ENCODE measurements around the gene NPSR1. TPM values are rescaled to one million over a fixed set of nuclear protein-coding genes. Genes with fewer than 3 reads are reported as not detected.

NPSR1 gene
- total RNA-seq, 1 experiment from 2014 or later: not detected

DNA sequence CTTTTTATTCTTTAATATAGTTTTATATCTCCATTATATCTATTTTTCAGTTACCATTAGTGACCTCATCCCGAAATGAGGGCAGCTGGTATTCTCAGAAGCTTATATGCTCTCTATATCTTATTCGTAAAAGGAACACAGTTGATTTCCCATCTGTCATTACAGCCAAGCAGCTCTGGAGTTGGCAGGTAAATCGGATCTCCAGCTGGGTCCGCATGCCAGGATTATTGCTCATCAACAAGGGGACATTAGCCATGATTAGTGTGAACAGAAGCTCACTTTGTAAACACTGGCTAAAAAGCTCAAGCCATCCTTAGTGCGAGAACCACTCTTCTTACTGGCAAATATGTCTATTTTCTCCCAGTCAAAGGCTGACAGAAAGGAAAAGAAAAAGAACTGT lies 180.3 kb downstream of the NPSR1 start:
- no peak overlapping the region for H2BK120ac ChIP-seq (ENCODE audit: low read depth, low read length, poor library complexity, severe bottlenecking)
- H3K9me3 ChIP-seq (ENCODE audit: control insufficient read depth, low read depth, low read length): no peaks in the 10 kb centered on the region
- peaks cover 3 to 17% of the 10 kb centered on the region in 2 experiments; a peak in 2 of 4 replicates for H3K4me1 Mint-ChIP-seq
- TF ChIP-seq, protein P1, sequence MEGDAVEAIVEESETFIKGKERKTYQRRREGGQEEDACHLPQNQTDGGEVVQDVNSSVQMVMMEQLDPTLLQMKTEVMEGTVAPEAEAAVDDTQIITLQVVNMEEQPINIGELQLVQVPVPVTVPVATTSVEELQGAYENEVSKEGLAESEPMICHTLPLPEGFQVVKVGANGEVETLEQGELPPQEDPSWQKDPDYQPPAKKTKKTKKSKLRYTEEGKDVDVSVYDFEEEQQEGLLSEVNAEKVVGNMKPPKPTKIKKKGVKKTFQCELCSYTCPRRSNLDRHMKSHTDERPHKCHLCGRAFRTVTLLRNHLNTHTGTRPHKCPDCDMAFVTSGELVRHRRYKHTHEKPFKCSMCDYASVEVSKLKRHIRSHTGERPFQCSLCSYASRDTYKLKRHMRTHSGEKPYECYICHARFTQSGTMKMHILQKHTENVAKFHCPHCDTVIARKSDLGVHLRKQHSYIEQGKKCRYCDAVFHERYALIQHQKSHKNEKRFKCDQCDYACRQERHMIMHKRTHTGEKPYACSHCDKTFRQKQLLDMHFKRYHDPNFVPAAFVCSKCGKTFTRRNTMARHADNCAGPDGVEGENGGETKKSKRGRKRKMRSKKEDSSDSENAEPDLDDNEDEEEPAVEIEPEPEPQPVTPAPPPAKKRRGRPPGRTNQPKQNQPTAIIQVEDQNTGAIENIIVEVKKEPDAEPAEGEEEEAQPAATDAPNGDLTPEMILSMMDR (conservative IDR thresholded peaks at IDR 0.05): no peak
- H3T11ph ChIP-seq (ENCODE audit: low read length): no peak overlapping the region
- WGBS (ENCODE audit: extremely low coverage, insufficient read length, low lambda C conversion rate): no CpG with 5 or more reads among the region's 5 CpGs
- no peak overlapping the region for H3K23ac ChIP-seq (ENCODE audit: insufficient read length, low read depth, low read length)
- H3K79me2 ChIP-seq (ENCODE audit: insufficient read depth, low read length): no peaks in the 10 kb centered on the region
- no peak overlapping the region for H4K91ac ChIP-seq (ENCODE audit: insufficient read length, low read depth, low read length)
- no peak overlapping the region for H2BK12ac ChIP-seq (ENCODE audit: insufficient read length, low read depth, low read length)
- H3K27ac ChIP-seq (ENCODE audit: insufficient read length, low read depth, low read length): no peak overlapping the region
- H4K20me1 ChIP-seq (ENCODE audit: control insufficient read depth, insufficient read depth, insufficient read length): no peaks in the 10 kb centered on the region
- no peak overlapping the region for H3K9ac ChIP-seq (ENCODE audit: extremely low read depth, insufficient read length, low read length)
- no peak overlapping the region for H3K27ac Mint-ChIP-seq
- no peaks in the 10 kb centered on the region; the same call in 1 of the 2 replicates for H3K27me3 Mint-ChIP-seq (ENCODE audit: low read depth)
- no peak overlapping the region for H3K4me3 Mint-ChIP-seq
- H4K5ac ChIP-seq (ENCODE audit: insufficient read length, low read depth, low read length): no peak overlapping the region
- no peak overlapping the region for H3K56ac ChIP-seq (ENCODE audit: insufficient read length, low read depth, low read length)
- no peak overlapping the region for H3K4ac ChIP-seq (ENCODE audit: low read depth, low read length)
- H3K79me1 ChIP-seq (ENCODE audit: insufficient read depth, low read depth, low read length, poor library complexity, severe bottlenecking): no peaks in the 10 kb centered on the region
- peaks cover 4 to 7% of the 10 kb centered on the region in 2 experiments for H3K9me3 Mint-ChIP-seq
- no peak overlapping the region for H3K4me2 ChIP-seq (ENCODE audit: insufficient read depth, insufficient read length, low read length)
- no peaks in the 10 kb centered on the region for H3K27me3 ChIP-seq (ENCODE audit: insufficient read depth, low read length)
- no peaks in the 10 kb centered on the region for H3K23me2 ChIP-seq (ENCODE audit: insufficient read length, low read depth, low read length, poor library complexity, severe bottlenecking)
- H3K36me3 Mint-ChIP-seq (ENCODE audit: insufficient read depth in 1 of 3, low read depth in 3 of 3): 0 out of 7 replicates have a peak, but pooled peaks cover 0 to 6% (median 0%) of the 10 kb centered on the region in 3 experiments
- no peak overlapping the region for H4K8ac ChIP-seq (replicated peaks; ENCODE audit: insufficient read length, low read depth, low read length)
- 0 out of 2 replicates have a peak, but pooled peaks cover 3% of the 10 kb centered on the region for H3K4me1 ChIP-seq (ENCODE audit: insufficient read depth, low read length)
- no peak overlapping the region for H2AFZ ChIP-seq (ENCODE audit: low read length)
- DNase-seq: no peak
- no peak overlapping the region for H2BK15ac ChIP-seq (ENCODE audit: low read depth, low read length)
- H3K14ac ChIP-seq (ENCODE audit: insufficient read depth, low read length): no peak overlapping the region
- H2BK5ac ChIP-seq (ENCODE audit: insufficient read length, low read length): no peak overlapping the region
- H2AK5ac ChIP-seq (ENCODE audit: insufficient read length, low read length): no peak overlapping the region
- H3K18ac ChIP-seq (ENCODE audit: insufficient read length, low read depth, low read length): no peak overlapping the region
- H2BK20ac ChIP-seq (ENCODE audit: low read depth, low read length, poor library complexity, severe bottlenecking): no peak overlapping the region
